EH (cell line): ENCODE data around the gene BDH1.
"Not testable (repeated sequence)": the region's sequence is repeated elsewhere in the genome, so short reads cannot be mapped to it uniquely, and the experiment has no call there.

Source experiments
- DNase-seq: peaks from one replicate; pipeline ENCODE4 v3.0.0-alpha.2; 2015; ENCODE audit warnings: low read depth

BDH1 gene

DNA sequence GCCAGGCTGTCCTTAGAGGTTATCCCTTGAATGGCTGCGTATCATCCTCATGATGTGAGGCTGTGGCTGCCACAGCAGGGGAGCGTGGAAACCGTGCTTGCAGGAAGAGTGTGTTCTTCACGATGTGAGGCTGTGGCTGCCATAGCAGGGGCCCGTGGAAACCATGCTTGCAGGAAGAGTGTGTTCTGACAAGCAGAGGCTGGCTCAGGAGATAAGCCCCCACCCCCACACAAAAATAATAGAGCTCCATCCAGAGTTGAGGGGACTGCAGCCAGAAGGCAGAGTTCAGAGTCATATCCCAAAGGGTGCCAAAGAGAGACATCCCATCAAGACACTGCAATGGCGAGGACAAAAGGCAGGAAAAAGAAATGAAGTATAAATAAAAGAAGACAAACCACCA, 22.6 kb upstream of the BDH1 start:
- no peak for DNase-seq

DNA sequence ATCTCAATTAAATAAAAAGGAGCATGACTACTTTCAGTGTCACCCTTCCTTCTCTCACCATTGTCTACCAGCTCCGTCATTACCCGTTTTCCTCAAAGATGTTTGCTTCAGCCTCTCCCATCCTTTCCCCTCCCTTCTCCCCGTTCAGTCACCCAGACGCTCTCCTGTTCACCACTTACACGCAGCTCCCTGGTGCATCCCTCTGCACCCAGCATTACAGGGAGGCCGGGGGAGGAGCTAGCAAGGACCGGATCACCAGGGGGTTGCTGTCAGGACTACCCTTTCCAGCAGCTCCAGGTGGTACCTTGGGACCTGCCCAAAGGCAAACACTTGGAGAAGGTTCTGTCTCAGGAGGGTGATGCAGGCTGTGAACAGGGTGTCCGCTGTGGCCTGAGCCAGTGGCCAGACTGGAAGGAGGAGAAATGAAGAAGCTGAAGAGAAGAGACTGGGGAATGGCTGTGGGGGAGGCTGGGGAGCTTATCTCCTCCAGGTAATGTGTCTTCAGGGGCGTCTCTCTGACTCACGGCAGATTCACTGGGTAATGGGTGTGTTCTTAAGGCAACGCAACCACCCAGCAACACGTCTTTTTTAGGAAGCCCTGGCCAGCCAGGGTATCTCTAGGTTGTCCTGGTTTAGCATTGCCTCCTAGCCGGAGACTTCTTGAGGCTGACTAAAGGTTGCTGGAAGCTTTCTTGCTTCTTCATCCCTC, 21.8 kb upstream of the BDH1 start:
- DNase-seq = no peak

DNA sequence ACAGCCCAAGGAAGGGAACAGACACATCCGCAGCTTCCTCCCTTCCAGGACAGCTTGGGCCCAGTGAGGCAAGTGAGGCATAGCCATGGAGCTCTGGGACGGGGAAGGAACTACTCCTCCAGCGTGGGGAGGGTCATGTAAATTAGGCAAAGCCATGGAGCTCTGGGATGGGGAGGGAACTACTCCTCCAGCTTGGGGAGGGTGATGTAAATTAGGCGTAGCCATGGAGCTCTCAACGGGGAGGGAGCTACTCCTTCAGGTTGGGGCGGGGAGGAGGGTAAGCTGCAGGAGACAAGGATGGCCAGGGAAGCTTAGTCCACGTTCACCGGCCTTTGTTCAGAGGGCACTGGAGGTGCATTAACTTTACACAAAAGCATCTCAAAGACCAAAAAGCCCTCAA, 21.1 kb upstream of the BDH1 start:
- no peak for DNase-seq

DNA sequence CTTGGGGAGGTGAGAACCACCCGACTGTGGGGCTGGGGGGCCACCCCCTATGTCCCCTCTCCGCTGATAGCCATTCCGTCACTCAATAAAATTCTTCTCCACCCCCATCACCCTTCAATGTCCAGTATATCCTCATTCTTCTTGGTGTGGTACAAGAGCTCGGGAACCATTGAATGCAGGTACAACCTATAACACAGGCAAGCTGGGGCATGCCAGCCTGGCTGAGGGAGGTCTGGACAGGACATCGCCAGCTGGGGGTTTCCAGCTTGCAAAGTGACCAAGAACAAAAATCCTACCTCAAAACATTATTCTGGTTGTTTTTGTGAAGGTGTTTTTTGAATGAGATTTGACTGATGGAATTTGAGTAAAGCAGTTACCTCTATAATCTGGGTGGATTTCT, 19.6 kb upstream of the BDH1 start:
- DNase-seq = no peak

DNA sequence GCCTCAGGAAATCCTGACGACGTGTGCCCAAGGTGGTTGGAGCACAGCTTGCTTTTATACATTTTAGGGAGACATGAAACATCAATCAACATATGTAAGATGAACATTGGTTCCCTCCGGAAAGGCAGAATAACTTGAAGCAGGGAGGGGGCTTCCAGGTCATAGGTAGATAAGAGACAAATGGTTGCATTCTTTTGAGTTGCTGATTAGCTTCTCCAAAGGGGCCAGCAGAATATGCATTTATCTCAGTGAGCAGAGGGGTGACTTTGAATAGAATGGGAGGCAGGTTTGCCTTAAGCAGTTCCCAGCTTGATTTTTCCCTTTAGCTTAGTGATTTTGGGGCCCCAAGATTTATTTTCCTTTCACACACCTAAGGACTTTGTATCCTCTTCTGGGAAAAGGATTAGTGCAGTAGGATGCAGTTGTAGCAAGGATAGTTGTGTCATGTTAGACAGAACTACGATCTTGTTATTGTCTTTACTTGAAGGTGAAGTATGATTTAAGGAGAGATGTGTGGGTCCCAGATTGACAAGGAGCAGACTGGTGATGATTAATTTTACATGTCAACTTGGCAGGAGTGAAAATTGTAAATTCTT, 18.7 kb upstream of the BDH1 start:
- DNase-seq = not testable (repeated sequence)

DNA sequence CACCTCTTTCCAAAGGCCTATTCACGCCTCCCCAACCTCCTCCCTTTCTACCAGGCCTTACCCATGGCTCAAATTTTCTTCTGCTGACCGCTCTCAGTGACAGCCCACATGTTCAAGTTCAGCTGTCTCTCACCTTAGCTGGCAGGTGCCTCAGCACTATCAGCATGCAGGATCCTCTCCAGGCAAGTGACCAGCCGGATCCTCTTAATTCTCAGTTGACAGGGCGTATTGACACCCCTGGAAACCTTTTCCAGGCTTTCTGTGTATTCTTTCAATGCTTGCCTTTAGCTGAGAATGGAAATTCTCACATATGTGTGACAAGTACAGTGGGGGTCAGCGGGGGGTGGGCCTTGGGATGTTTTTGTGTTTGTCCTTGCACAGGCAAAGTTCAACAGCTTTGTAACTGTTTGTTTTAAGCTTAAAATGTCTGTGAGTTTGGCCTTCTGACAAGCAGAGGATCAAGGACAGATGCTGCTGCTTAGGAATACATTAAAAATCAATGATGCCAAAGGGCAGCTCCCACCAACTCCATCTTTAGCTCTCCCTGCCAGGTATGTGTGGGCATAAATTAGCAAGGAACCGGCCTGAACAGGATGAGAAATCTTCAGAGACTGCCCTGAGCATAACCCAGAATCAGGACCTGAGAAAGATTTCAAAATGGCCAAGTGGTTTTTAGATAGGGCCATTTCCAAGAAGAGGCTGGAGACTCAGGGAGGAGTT, 17.4 kb upstream of the BDH1 start:
- no peak for DNase-seq

DNA sequence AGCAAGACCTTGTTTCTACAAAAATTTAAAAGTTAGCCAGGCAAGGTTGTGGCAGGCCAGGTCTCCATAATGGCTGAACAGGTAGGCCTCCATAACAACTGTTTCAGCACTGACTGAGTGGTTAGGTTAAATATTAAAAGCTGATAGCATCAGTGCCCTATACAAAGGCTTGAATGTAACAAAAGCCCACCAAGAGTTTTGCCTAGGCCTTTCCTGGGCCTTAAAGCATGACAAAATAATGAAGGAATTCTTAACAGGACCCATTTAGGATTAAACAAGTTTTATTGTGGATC, 16.1 kb upstream of the BDH1 start:
- DNase-seq = not testable (repeated sequence)

DNA sequence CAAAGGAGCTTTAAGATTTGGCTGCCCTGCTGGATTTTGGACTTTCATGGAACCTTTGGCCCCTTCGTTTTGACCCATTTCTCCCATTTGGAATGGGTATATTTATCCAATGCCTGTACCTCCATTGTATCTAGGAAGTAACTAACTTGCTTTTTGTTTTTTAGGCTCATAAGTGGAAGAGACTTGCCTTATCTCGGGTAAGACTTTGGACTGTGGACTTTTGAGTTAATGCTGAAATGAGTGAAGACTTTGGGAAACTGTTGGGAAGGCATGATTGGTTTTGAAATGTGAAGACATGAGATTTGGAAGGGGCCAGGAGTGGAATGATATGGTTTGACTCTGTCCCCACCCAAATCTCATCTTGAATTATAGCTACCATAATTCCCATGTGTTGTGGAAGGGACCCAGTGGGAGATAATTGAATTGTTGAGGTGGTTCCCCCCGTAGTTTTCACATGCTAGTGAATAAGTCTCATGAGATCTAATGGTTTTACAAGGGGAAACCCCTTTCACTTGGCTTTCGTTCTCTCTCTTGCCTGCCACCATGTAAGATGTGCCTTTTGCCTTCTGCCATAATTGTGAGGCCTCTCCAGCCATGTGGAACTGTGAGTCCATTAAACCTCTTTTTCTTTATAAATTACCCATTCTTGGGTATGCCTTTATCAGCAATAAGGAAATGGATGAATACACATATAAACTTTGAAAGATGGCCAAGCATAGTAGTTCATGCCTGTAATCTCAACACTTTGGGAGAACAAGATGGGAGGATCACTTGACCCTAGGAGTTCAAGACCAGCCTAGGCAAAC, 15.5 kb upstream of the BDH1 start:
- not testable (repeated sequence) for DNase-seq

DNA sequence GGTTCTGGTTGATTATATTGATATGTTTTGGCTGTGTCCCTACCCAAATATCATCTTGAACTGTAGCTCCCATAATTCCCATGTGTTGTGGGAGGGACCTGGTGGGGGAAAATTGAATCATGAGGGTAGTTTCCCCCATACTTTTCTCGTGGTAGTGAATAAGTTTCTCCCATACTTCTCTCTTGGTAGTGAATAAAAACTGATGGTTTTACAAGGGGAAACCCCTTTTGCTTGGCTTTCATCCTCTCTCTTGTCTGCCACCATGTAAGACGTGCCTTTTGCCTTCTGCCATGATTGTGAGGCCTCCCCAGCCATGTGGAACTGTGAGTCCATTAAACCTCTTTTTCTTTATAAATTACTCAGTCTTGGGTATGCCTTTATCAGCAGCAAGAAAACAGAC, 13.7 kb upstream of the BDH1 start:
- DNase-seq = not testable (repeated sequence)

DNA sequence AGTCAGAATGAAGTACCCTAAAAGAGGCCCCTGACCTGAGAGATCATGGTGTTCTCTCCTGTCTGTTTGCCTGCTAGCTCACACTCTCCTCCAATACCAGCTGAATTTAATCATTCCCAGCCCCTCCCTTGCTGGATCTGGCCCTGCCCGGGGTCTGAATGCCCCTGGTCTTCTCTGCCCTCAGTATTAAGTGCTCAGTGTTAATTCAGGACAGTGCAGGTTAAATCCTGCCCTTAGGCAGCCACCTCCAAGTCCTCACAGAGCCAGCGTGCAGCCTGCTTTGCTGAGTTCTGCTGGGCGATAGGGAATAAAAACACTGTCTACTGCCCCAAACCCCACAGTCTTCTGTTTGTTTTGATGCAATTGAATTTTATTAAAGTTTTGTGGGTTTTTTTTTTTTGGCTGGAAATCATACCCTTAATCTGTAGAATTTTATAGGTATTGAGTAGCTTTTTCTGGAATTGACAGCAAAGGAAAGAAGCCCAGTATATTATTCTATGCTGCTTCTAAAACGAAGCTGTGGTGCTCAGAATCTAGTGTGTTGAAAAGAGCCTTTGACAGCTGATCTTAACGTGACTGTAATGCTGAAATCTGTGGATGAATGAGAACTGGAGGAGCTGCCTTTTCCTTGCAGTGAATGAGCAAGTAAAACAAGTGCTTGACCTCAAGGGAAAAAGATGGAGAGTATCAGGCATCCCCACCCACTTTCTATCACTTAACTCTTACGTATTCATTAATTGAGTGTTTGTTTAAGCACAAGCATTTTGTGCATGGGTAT, 12.3 kb upstream of the BDH1 start:
- no peak for DNase-seq

DNA sequence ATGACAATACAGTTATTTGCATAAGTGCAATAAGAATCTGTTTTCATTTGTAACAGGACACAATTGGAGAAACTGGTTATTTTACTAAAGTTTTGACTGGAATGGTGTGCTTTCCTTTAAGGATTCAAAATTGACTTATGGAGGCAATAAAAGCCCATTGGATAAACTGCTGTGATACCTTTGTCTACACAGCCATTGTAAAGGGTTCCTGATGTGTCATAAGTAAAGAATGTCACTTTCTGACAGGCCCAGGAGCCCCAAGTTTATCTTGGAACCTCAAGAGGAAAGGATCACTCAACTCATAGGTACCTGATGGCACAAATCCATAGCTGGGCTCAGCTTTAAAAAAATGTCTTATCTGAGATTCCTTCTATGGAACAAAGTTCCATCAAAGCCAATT, 10.4 kb upstream of the BDH1 start:
- DNase-seq = not testable (repeated sequence)

DNA sequence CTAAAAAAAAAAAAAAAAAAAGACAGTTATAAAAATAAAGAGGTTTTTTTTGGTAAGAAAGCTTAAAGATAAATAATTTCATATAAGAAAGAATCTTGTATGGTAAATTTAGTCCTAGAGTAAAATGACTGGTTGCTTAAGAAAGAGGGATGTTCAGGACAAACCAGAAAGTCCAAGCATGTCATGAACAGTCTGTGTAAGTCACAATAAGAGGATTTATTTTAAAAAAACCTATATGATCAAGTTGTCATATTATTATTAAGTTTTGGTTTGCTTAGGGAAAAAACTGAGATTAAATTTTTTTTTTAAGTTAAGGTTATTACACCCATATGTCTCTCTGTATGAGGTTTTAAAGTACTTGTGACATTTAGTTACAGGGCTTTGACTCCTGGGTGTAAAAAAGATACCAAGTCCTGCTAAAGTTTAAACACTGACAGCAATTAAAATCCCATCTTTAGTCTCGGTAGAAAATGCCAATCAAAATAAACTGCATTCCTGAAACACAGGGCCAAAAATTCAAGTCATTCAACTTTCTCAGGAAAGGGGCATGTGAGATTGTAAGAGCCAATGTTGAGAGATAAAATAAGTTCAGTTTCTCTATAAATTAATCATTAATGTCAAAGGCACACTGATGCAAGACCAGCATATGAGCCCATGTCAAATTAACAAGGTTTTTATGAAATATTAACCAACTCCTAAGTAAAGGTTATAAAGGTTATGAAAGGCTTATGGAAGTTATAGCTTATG, 8.5 kb upstream of the BDH1 start:
- DNase-seq = no peak

DNA sequence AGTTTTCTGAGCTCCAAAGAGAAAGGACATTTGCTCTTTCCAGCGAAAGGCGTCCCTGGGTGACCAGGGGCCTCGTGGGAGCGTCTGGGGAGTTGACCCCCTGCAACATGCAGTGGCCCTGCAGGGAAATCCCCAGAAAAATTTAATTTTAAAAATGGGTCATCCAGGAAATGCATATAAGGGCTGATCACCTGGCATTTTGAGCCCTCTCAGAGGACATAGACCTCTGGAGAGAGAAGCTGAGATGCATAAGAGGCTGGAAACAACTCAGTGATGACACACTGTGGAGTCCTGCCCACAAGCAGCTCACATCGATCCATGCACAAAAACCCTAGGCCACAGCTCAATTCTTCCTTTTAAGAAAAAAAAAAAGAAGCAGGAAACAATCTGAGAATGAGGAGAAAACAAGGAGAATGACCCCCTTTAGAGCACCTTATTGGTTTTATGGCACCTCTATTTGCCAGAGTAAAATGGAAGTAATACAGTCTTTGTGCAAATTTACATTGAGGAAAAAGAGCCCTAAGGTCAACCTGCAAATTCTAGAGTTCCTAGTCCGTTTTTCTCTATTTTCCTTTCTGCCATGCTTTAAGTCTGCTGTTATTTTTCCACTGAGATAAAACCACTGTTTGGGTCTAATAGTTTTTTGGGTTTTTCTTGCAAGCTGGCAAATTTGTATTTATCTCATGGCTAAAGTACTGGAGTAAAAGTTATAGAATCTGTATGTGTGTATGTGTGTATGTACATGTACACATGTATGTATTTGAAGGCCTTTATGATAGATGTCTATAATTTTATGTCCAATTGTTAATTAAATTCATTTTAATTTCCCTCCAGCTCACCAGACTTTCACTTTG, 6.9 kb upstream of the BDH1 start:
- no peak for DNase-seq

DNA sequence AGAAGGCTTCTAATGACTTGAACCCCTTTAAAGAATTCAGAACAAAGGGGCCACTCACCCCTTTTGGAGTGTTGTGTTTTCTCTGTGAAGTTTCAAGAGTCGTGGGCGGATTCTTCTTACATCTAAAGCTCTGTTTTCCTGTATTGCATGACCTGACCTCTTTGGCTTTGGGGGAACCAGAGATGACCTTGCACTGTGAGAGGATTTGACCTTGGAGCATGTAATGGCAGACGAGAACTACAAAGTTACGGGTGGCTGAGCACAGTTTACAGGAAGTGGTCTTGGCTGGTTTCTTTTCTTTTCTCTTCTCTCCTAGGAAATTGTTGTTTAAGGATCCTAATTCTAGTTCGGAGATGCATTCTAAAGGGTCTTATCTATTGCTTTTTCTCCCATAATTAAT, 6.2 kb upstream of the BDH1 start:
- no peak for DNase-seq

DNA sequence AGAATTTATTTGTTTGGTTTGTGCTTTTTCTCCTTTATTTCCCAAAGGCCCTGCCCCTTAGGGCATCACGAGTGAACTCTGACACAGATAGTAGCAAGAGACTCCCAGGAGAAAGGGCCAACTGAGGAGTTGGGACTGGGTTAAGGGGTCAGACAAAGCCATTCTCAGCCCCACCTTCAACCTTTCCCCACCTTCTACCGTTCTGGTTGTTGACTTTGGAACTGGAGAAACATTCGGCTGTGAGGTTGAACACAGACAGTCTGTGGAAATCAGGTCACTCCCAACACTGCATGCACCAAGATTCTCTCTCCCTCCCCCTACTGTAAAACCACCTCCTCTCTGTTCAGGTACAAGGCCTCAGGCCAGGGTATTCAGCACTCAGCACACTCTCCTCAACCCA, 3.9 kb upstream of the BDH1 start:
- no peak for DNase-seq

DNA sequence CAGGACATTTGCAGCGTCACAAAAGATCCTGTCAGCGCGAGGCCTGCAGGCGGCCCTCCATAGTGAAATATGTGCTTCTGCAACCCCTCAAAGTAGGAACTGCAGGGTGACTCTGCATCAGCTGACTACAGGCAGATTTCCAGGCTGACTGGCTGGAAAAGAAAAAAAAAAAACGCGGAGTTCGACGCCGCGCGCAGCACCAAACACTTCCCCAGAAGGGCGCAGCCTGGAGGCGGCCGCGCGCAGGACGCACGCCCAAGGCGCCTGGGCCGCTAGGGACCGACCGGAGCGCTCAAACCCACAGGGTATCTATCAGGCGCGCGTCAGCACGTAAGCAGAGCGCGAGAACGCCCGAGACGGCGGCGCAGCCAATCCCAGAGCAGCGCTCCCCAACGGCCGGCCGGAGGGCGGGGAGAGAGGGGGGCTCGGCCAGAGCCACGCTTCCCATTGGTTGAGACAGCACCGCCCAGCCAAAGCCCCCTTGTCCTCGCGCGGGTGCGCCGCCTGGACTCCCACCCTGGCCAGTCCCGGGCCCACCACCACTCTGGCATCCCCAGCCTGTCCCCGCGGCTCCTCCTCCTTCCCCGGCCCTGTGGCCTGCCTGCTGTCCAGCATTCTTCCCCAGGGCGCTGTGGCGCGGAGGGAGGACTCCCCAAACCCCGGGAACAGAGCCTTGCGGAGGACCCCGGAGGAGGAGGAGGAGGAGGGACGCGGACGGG, 1.0 kb downstream of the BDH1 start:
- DNase-seq = peak; percentile 96

DNA sequence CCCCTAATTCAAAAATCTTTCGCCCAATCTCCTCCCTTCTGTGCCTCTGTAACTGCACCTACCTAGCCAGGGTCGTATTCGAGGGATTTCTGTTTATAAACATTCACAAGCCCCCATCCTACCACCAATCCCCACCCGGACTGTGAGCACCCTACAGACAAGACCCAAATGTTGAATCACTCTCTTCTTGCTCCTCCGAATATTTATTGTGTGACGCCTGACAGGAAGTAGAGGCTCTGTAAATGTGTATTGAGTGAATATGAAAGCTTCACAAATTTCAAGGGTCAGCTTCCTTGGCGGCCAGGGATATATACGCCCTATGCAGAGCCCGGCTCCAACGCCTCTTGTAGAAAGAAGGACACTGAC, 1.6 kb downstream of the BDH1 start:
- DNase-seq = no peak

DNA sequence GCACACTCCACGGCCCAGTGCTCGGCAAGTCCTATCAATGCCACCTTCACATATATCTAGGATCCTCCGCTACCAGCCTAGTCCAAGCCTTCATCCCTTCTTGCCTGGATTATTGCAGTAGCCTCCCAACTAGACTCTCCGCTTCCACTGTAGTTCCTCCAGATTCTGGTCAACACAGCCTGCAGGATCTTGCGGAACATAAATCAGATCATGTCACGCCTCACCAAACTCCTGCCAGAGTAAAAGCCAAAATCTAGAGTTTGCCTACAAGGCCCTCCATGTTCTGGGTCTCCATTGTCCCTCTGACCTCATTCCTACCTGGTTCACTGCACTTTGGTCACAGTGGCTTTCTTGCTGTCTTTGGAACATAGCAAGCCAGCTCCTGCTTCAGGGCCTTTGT, 3.6 kb downstream of the BDH1 start:
- DNase-seq = no peak

DNA sequence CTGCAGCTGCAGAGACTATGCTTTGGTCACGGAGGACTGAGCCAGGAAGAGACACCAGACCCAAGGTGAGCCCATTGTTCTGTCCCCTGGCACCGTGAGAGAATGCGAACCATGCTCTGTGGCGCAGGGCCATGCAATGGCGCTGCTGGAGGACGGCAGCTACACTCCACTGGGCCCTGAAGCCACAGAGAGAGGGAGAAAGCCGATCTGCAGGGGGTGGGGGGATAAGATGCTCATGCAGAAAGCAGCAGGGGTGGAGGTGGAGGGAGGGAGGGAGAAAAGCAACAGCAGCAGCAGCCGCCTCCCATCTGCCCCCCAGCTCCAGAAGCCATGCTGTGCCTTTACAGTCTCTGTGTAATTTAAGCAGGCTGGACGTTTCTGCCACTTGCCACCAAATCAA, 5.3 kb downstream of the BDH1 start:
- no peak for DNase-seq
